ENCODE results near the gene PLEKHG5.
"Not testable (repeated sequence)": the region's sequence is repeated elsewhere in the genome, so short reads cannot be mapped to it uniquely, and the experiment has no call there.

PLEKHG5 gene

GRCh38 chr1:6461538-6462411 is 29.7 kb downstream of the PLEKHG5 start:
- DNase-seq, result no peak

DNA sequence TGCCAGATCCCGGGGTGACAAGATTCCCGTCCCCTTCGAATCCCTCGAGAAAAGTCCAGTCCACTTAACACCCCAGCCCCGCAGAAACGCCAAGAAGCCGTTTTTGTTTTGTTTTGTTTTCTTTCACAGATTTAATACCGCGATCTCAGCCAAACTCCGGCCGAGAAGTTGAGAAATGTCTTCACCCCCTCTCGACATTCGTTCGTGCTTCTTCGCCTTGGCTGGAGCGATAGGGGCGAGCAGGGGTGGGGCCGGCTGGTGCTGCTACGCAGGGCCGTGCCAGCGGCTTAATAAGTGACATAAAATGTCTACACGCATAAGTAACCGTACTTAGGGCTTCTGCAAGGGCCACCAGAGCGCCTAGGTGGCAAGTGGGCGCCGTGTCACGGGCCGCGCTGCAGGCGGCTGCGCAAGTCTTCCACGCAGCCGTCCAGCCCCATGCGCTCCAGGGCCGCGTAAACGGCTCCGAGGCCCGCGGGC is 30.4 kb downstream of the PLEKHG5 start:
- no peak for DNase-seq

DNA sequence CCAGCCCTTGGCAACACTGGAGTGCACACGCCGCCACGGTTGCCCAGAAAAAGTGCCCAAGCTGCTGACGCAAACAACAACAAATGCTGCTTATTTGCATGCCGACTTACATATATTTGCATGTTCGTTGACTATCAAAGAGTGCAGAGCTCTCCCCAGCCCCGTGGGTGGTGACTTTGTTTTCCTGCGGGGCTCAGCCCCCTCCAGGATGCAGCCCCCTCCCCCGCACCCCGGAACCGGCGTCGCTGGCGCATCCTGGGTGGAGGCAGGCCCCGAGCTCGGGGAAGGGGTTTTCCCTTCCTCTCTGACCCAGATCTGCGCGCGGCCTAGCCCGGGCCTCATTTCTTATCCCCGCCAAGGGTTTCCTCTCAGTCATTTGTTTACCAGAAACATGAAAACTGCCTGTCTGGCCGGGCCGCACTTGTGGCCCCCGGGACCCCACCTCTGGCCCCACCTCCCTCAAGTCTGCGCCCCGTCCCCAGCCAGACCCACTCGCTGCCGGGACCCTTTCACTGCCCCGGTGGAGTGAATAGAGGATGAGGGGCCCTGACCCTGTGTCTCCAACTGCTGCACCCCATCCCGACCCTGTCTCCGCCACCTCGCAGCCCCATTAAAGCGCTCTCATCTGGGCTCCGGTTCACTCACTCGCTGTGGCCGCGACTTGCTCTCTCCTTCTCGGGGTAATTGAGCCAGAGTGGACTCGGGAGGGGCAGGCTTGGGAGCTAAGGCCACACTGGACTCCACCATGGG is 31.0 kb downstream of the PLEKHG5 start:
- no peak for DNase-seq

DNA sequence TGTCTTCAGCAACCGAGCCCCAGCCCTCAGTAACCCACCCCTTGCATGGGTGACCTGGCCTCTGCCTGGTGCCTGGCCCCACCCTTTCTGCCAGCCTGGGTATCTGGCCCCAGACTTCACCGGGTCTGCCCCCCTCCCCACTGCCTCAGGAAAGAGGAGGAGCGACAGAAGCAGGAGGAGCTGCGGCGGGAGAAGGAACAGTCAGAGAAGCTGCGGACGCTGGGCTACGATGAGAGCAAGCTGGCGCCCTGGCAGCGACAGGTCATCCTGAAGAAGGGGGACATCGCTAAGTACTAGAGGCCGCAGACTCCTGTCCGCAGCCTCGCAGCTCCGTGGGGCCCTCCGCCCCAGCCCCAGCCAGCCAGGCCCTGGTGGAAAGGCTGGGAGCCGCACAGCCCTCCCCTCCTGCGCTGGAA is 31.6 kb downstream of the PLEKHG5 start:
- no peak for DNase-seq

DNA sequence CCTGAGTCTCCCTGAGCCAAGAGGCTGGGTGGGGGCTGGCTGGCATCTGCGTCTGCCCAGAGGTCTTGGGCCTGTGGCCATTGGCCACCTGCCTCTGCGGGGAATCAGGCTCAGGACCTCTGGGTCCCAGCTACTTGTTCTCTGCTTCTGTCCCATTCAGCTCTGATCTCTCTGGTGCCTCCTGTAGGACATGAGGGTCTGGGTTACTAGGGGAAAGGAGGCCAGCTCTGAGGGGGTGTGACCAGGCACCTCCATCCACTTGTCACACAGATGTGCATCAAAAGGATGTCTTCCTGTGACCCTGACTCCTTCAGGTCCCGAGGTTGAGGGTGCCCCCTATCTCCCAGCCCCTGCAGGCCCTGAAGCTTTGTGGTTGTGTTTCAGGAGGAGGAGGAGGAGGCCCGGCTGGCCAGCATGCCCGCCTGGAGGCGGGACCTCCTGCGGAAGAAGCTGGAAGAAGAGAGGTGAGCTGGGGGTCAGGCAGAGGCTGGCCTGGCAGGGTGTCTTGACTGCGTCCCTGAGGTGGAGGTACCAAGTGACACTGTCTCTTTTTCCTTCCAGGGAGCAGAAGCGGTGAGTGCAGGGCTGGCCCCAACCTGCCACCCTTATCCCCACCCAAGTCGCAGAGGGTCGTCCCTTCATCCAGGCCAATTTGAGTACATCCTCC is 34.5 kb downstream of the PLEKHG5 start:
- DNase-seq, result no peak

DNA sequence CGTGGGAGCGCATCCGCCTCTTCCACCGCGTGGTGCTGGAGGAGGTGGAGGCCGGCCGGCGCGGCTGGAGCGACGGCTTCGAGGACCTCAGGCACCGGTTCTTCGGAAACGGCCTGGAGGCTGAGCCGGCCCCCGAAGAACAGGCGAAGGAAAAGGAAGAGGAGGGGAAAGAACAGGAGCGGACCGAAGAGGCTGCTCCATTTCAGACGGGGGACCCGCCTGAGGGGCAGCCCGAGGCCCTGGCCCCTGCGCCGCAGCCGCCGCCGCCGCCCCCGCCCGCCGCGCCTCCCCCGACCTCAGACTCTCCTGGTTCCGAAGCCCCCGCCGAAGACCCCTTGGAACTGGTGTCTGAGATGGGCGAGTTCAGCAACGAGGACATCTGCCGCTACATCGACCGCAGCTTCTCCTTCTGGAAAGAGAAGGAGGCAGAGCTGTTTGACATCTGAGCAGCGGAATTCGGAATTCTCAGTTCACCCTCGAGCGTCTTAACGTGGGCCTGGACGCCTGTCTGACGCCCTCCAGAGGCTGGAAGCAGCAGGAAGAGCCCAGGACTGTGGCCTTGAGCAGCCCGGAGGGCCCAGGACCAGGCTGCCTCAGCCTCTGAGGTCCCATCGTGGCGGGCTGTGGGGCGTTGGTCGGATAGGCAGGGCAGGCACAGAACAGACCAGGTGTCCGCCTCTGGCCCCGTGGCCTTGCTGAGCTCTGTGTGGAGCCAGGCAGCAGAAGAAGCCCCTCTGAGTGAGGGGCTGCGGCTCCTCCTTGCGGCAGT is 35.5 kb downstream of the PLEKHG5 start:
- not testable (repeated sequence) for DNase-seq

DNA sequence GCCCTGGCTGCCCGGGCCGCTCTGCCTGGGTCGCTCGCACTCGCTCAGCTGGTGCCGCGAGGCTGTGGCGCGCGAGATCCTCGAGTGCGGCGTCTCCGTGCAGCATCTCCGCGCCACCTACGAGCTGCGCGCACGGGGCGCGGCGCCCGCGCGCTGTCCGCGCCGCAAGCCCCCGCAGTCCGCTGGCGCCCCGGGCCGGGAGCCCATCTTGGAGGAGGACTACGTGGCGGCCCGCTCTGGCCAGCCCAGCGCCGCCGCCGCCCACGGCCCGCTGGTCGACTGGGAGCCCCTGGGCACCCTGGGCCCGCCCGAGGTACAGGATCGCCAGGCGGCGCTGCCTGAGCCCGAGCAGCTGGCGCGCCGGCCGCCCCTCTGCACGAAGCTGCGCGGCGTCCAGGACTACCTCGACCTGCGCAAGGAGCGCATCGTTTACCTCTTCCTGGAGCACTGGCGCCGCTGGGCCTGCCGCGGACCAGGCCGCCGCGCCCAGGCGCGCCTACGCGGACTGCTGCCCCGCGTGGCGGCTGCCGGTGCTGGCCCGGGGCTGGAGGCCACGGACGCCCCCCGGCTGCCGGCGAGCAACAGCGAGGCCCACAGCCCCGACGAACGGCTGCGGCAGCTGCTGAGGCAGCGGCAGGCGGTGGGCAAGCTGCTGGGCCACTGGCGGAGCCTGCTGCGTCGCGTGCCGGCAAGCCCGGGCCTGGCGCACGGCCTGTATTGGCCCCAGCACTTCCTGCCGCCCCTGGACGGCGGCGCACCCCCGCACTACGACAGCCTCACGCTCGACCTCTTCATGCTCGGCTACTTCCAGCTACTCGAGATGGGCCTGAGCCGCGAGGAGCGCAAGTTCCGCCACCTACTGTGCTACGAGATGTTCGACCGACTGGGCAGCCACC is 36.4 kb downstream of the PLEKHG5 start:
- DNase-seq, result no peak

GRCh38 chr1:6453895-6454855 is 37.3 kb downstream of the PLEKHG5 start:
- DNase-seq, result not testable (repeated sequence)

DNA sequence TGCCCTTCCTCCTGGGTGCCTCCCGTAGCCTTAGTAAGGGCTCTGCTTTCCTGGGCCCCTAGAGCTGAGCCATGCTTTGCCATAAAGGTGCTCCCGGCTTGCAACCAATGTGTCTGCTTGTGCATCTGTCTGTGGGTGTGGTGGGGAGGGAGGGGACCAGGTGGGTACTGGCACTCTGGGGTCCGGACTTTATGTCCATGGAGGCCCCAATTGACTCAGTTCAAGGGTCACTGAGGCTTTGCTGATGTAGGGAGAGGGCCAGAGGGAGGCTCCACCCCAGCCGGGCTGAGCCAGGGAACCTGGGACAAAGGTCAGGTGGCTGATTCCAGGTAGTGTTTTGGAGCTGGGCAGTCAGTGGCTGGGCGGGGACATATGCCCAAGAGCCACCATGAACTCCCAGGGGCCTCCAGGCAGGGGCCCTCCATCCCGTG is 40.5 kb downstream of the PLEKHG5 start:
- DNase-seq, result no peak

- not testable (repeated sequence) for DNase-seq
Measured at GRCh38 chr1:6450486-6450885, 41.0 kb downstream of the PLEKHG5 start.

GRCh38 chr1:6450005-6450450 is 41.4 kb downstream of the PLEKHG5 start:
- DNase-seq, result no peak

DNA sequence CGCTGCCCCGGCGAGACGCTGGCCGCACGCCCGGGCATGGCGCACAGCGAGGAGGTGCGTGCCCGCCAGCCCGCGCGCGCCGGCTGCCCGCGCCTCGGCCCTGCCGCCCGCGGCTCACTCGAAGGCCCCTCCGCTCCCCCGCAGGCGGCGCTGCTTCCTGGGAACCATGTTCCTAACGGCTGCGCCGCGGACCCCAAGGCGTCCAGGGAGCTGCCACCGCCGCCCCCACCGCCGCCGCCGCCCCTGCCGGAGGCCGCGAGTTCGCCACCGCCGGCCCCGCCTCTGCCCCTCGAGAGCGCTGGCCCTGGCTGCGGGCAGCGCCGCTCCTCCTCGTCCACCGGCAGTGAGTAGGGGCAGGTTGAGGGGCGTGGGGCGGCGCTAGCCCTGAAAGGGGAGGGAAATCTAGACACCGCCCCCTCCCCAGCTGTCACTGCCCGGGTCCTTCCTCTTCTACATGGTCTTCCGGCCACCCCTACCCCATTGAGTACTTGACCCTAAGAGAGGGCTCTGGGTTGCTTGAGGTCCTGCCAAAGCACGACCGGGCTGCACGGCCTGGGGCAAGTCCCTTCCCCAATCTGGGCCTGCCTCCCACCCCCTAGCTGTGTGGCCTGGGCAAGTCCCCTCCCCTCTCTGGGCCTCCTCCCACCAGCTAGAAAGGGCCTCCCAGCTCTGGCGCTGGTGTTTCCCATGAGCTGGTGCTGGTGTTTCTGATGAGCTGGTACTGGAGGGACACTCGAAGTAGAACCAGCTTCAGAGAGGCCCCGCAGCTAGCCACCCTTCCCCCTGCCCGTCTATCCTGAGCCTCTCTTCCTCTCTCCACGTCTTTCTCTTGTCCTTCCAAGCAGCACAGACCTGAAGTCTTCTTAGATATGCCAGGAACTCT is 42.5 kb downstream of the PLEKHG5 start:
- no peak for DNase-seq

- no peak for DNase-seq
Measured at GRCh38 chr1:6447818-6448748, 43.4 kb downstream of the PLEKHG5 start.

DNA sequence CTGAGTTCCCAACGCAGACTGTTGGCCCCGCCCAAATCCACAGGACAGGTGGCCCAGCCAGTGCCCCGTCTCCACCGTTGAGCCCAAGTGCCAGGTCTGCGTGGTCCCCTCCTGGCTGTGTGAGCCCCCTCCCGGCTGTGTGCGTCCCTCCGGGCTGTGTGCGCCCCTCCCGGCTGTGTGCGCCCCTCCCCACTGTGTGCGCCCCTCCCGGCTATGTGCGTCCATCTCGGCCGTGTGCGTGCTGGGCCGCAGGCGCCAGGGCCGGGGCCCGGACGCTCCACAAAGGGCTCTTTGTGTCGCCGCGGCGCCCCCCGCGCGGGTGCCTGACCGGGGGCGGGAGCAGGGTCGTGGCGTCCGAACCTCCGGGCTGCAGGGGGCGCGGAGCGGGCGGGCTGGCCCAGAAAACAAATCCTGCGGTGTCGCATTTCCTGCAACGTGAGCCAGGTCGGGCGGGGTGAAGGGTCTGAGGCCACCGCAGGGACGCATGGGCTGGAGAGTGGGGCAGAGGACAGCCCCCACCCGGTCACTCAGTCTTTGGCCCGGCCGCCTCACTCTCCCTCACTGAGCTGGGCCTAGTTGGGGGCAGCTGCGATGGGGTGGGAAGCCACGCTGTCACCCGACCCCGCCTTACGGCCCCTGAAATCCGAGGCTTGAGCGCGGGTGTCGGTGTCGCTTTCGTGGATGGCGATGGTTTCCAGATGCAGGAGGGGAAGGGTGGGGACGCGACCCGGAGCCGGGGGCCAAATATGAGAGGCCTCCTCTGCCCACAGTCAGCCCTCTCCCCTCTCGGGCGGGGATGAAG is 44.2 kb downstream of the PLEKHG5 start:
- DNase-seq, result no peak

DNA sequence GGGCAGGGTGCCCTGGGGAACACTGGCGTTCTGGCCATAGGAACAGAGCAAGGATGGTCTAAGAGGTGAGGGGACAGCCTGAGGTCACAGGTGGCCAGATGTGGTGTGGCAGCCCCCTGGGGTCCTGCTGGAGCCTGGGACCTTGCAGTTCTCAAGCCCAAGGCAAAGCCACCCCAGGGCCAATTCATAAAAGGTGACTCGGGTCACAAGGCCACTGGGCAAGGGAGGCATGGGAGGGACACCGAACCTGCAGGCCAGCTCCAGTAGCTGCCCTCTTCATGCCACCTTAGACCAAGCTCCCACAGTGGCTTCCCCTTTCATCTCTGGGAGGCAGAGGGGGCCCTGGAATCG is 44.8 kb downstream of the PLEKHG5 start:
- DNase-seq, result no peak

DNA sequence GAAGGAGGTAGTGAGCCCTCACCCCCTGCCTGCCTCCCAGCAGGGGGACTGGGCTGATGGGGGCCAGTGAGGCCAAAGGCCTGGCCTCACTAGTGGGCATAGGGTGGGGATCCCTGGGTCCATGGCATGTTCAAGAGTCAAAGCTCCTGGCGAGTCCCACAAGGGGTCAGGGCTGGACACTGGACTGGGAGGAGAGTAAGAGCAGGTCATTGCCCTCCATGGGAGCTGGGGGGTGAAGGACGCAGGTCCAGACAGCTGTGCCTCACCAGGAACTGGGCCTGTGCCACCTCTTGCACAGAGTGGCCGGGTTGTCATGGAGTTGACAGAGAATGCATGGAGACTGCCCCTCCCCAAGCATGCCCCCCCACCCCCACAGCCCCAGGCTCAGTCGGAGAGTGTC is 45.5 kb downstream of the PLEKHG5 start:
- DNase-seq, result not testable (repeated sequence)
